ENCODE data around the gene AMOTL1.

The AMOTL1 gene

GRCh38 chr11:94771390-94771789 lies 3.2 kb downstream of the AMOTL1 start:
- TF ChIP-seq ZNF274 (IDR thresholded peaks at IDR 0.05; ENCODE audit: low read depth, low read length), result no peak
- H3K4me1 ChIP-seq (ENCODE audit: insufficient read depth, insufficient read length), result peaks cover 3% of the 10 kb centered on the region

GRCh38 chr11:94771951-94772350 lies 3.8 kb downstream of the AMOTL1 start:
- Histone ChIP-seq H3K4me1 (ENCODE audit: insufficient read depth, insufficient read length) (peaks cover 3% of the 10 kb centered on the region), H3K4me3 (ENCODE audit: insufficient read length, low read depth) (no peak overlapping the region), H3K9me3 (ENCODE audit: insufficient read depth, low read length) (no peaks in the 10 kb centered on the region), H3K9ac (ENCODE audit: insufficient read length, low read depth) (no peak overlapping the region), H3K27me3 (ENCODE audit: insufficient read depth, insufficient read length) (no peaks in the 10 kb centered on the region), H3K36me3 (ENCODE audit: insufficient read depth, insufficient read length, low read length) (no peaks in the 10 kb centered on the region)
- DNase-seq (ENCODE audit: low read depth, low spot score), result no peak
- TF ChIP-seq YY1 (IDR thresholded peaks at IDR 0.05; ENCODE audit: insufficient read depth, insufficient read length), result no peak
- TF ChIP-seq SUZ12 (IDR thresholded peaks at IDR 0.05; ENCODE audit: extremely low read depth, insufficient read depth, insufficient read length), result no peak
- TF ChIP-seq ZNF274 (IDR thresholded peaks at IDR 0.05; ENCODE audit: low read depth, low read length), result no peak

More at GRCh38 chr11:94771390-94771789, 3.2 kb downstream of the AMOTL1 start:
- Histone ChIP-seq H3K36me3 (ENCODE audit: insufficient read depth, insufficient read length, low read length) (no peaks in the 10 kb centered on the region), H3K9ac (ENCODE audit: insufficient read length, low read depth) (no peak overlapping the region), H3K27me3 (ENCODE audit: insufficient read depth, insufficient read length) (no peaks in the 10 kb centered on the region), H3K4me3 (ENCODE audit: insufficient read length, low read depth) (no peak overlapping the region), H3K9me3 (ENCODE audit: insufficient read depth, low read length) (no peaks in the 10 kb centered on the region)
- no peak for DNase-seq (ENCODE audit: low read depth, low spot score)

- DNase-seq (ENCODE audit: low read depth, low spot score), result no peak
- Histone ChIP-seq H3K4me3 (ENCODE audit: insufficient read length, low read depth) (no peak overlapping the region), H3K27me3 (ENCODE audit: insufficient read depth, insufficient read length) (no peaks in the 10 kb centered on the region), H3K36me3 (ENCODE audit: insufficient read depth, insufficient read length, low read length) (no peaks in the 10 kb centered on the region), H3K4me1 (ENCODE audit: insufficient read depth, insufficient read length) (no peaks in the 10 kb centered on the region), H3K9ac (ENCODE audit: insufficient read length, low read depth) (no peak overlapping the region), H3K9me3 (ENCODE audit: insufficient read depth, low read length) (no peaks in the 10 kb centered on the region)
- TF ChIP-seq SUZ12 (IDR thresholded peaks at IDR 0.05; ENCODE audit: extremely low read depth, insufficient read depth, insufficient read length) (no peak), ZNF274 (IDR thresholded peaks at IDR 0.05; ENCODE audit: low read depth, low read length) (no peak), YY1 (IDR thresholded peaks at IDR 0.05; ENCODE audit: insufficient read depth, insufficient read length) (no peak)
These were observed 5.7 kb downstream of the AMOTL1 start for GRCh38 chr11:94773842-94774241.

GRCh38 chr11:94774345-94774744 lies 6.2 kb downstream of the AMOTL1 start:
- no peaks in the 10 kb centered on the region for H3K36me3 ChIP-seq (ENCODE audit: insufficient read depth, insufficient read length, low read length)
- TF ChIP-seq SUZ12 (IDR thresholded peaks at IDR 0.05; ENCODE audit: extremely low read depth, insufficient read depth, insufficient read length), result no peak
- no peak for TF ChIP-seq YY1 (IDR thresholded peaks at IDR 0.05; ENCODE audit: insufficient read depth, insufficient read length)
- TF ChIP-seq ZNF274 (IDR thresholded peaks at IDR 0.05; ENCODE audit: low read depth, low read length), result no peak
- H3K9me3 ChIP-seq (ENCODE audit: insufficient read depth, low read length), result no peaks in the 10 kb centered on the region
- DNase-seq (ENCODE audit: low read depth, low spot score), result no peak
- H3K9ac ChIP-seq (ENCODE audit: insufficient read length, low read depth), result no peak overlapping the region
- no peak overlapping the region for H3K4me3 ChIP-seq (ENCODE audit: insufficient read length, low read depth)
- no peaks in the 10 kb centered on the region for H3K27me3 ChIP-seq (ENCODE audit: insufficient read depth, insufficient read length)
- H3K4me1 ChIP-seq (ENCODE audit: insufficient read depth, insufficient read length), result no peaks in the 10 kb centered on the region

- H3K4me3 ChIP-seq (ENCODE audit: insufficient read length, low read depth), result no peak overlapping the region
- H3K27me3 ChIP-seq (ENCODE audit: insufficient read depth, insufficient read length), result no peaks in the 10 kb centered on the region
- no peak for DNase-seq (ENCODE audit: low read depth, low spot score)
- H3K36me3 ChIP-seq (ENCODE audit: insufficient read depth, insufficient read length, low read length), result no peaks in the 10 kb centered on the region
- H3K9me3 ChIP-seq (ENCODE audit: insufficient read depth, low read length), result no peaks in the 10 kb centered on the region
- H3K9ac ChIP-seq (ENCODE audit: insufficient read length, low read depth), result no peak overlapping the region
- no peaks in the 10 kb centered on the region for H3K4me1 ChIP-seq (ENCODE audit: insufficient read depth, insufficient read length)
- no peak for TF ChIP-seq ZNF274 (IDR thresholded peaks at IDR 0.05; ENCODE audit: low read depth, low read length)
- no peak for TF ChIP-seq YY1 (IDR thresholded peaks at IDR 0.05; ENCODE audit: insufficient read depth, insufficient read length)
- TF ChIP-seq SUZ12 (IDR thresholded peaks at IDR 0.05; ENCODE audit: extremely low read depth, insufficient read depth, insufficient read length), result no peak
These were observed 7.6 kb downstream of the AMOTL1 start for GRCh38 chr11:94775567-94776327.

- no peak for DNase-seq (ENCODE audit: low read depth, low spot score)
- H3K9ac ChIP-seq (ENCODE audit: insufficient read length, low read depth), result no peak overlapping the region
These were observed 8.5 kb downstream of the AMOTL1 start for GRCh38 chr11:94776351-94777321.

GRCh38 chr11:94780432-94780831 lies 12.3 kb downstream of the AMOTL1 start:
- no peak for DNase-seq (ENCODE audit: low read depth, low spot score)
- H3K4me1 ChIP-seq (ENCODE audit: insufficient read depth, insufficient read length), result no peaks in the 10 kb centered on the region
- no peak overlapping the region for H3K4me3 ChIP-seq (ENCODE audit: insufficient read length, low read depth)
- H3K36me3 ChIP-seq (ENCODE audit: insufficient read depth, insufficient read length, low read length), result no peaks in the 10 kb centered on the region
- TF ChIP-seq ZNF274 (IDR thresholded peaks at IDR 0.05; ENCODE audit: low read depth, low read length) (no peak), SUZ12 (IDR thresholded peaks at IDR 0.05; ENCODE audit: extremely low read depth, insufficient read depth, insufficient read length) (no peak), YY1 (IDR thresholded peaks at IDR 0.05; ENCODE audit: insufficient read depth, insufficient read length) (no peak)
- H3K9me3 ChIP-seq (ENCODE audit: insufficient read depth, low read length), result no peaks in the 10 kb centered on the region
- no peak overlapping the region for H3K9ac ChIP-seq (ENCODE audit: insufficient read length, low read depth)
- no peaks in the 10 kb centered on the region for H3K27me3 ChIP-seq (ENCODE audit: insufficient read depth, insufficient read length)

More at GRCh38 chr11:94776351-94777321, 8.5 kb downstream of the AMOTL1 start:
- TF ChIP-seq YY1 (IDR thresholded peaks at IDR 0.05; ENCODE audit: insufficient read depth, insufficient read length), result no peak
- no peak for TF ChIP-seq SUZ12 (IDR thresholded peaks at IDR 0.05; ENCODE audit: extremely low read depth, insufficient read depth, insufficient read length)
- no peak for TF ChIP-seq ZNF274 (IDR thresholded peaks at IDR 0.05; ENCODE audit: low read depth, low read length)
- no peak overlapping the region for H3K4me3 ChIP-seq (ENCODE audit: insufficient read length, low read depth)
- H3K9me3 ChIP-seq (ENCODE audit: insufficient read depth, low read length), result no peaks in the 10 kb centered on the region
- no peaks in the 10 kb centered on the region for H3K36me3 ChIP-seq (ENCODE audit: insufficient read depth, insufficient read length, low read length)
- no peaks in the 10 kb centered on the region for H3K27me3 ChIP-seq (ENCODE audit: insufficient read depth, insufficient read length)
- H3K4me1 ChIP-seq (ENCODE audit: insufficient read depth, insufficient read length), result no peaks in the 10 kb centered on the region
